Measurements from ENCODE around the gene CACNA1S. TPM values are rescaled to one million over a fixed set of nuclear protein-coding genes. Genes with fewer than 3 reads are reported as not detected.

Gene CACNA1S
- under 1 TPM; 0.03 to 0.40 (median 0.29) TPM for polyA plus RNA-seq (ENCODE audit: insufficient read length in 4 of 4)

GRCh38 chr1:201112173-201112731, at the start of gene CACNA1S:
Gene CACNA1S (minus strand): TSS chr1:201112426. CDS start chr1:201112339, 87 bp downstream.
- no peak for DNase-seq (ENCODE audit: low read depth in 4 of 4, low spot score in 3 of 4)

GRCh38 chr1:201157949-201158348, 45.7 kb upstream of the CACNA1S start:
- no peak for DNase-seq (ENCODE audit: low read depth in 4 of 4, low spot score in 3 of 4)

- no peak for DNase-seq (ENCODE audit: low read depth in 4 of 4, low spot score in 3 of 4)
Measured at GRCh38 chr1:201156819-201157218, 44.6 kb upstream of the CACNA1S start.

GRCh38 chr1:201156346-201156745, 44.1 kb upstream of the CACNA1S start:
- no peak for DNase-seq (ENCODE audit: low read depth in 4 of 4, low spot score in 3 of 4)

- no peak for DNase-seq (ENCODE audit: low read depth in 4 of 4, low spot score in 3 of 4)
Measured at GRCh38 chr1:201155354-201155753, 43.1 kb upstream of the CACNA1S start.

GRCh38 chr1:201154389-201155165, 42.4 kb upstream of the CACNA1S start, which contains the start of gene TMEM9:
Gene TMEM9 (minus strand): TSS chr1:201154474. CDS start chr1:201153923, 551 bp downstream.
- peak; percentile 96 to 99 (median 97) for DNase-seq (ENCODE audit: low read depth in 4 of 4, low spot score in 3 of 4)

- peak in 1 of 4 donors; percentile 32 for DNase-seq (ENCODE audit: low read depth in 4 of 4, low spot score in 3 of 4)
Measured at GRCh38 chr1:201153474-201154388, 41.5 kb upstream of the CACNA1S start.

- DNase-seq (ENCODE audit: low read depth in 4 of 4, low spot score in 3 of 4): no peak
Measured at GRCh38 chr1:201149400-201149799, 37.2 kb upstream of the CACNA1S start.

- DNase-seq (ENCODE audit: low read depth in 4 of 4, low spot score in 3 of 4): no peak
Measured at GRCh38 chr1:201147396-201148015, 35.3 kb upstream of the CACNA1S start.

- DNase-seq (ENCODE audit: low read depth in 4 of 4, low spot score in 3 of 4): no peak
Measured at GRCh38 chr1:201146626-201147390, 34.6 kb upstream of the CACNA1S start.

GRCh38 chr1:201145816-201146215, 33.6 kb upstream of the CACNA1S start:
- DNase-seq (ENCODE audit: low read depth in 4 of 4, low spot score in 3 of 4): no peak

- no peak for DNase-seq (ENCODE audit: low read depth in 4 of 4, low spot score in 3 of 4)
Measured at GRCh38 chr1:201145132-201145531, 32.9 kb upstream of the CACNA1S start.

GRCh38 chr1:201144701-201145100, 32.5 kb upstream of the CACNA1S start:
- no peak for DNase-seq (ENCODE audit: low read depth in 4 of 4, low spot score in 3 of 4)

- DNase-seq (ENCODE audit: low read depth in 4 of 4, low spot score in 3 of 4): no peak
Measured at GRCh38 chr1:201143726-201144635, 31.8 kb upstream of the CACNA1S start.

GRCh38 chr1:201142849-201143725, 30.9 kb upstream of the CACNA1S start:
- no peak for DNase-seq (ENCODE audit: low read depth in 4 of 4, low spot score in 3 of 4)

- no peak for DNase-seq (ENCODE audit: low read depth in 4 of 4, low spot score in 3 of 4)
Measured at GRCh38 chr1:201142011-201142848, 30.0 kb upstream of the CACNA1S start.

GRCh38 chr1:201141418-201141817, 29.2 kb upstream of the CACNA1S start:
- no peak for DNase-seq (ENCODE audit: low read depth in 4 of 4, low spot score in 3 of 4)
